Gastroesophageal sphincter (tissue), 3 donors: ENCODE measurements around the gene ROBO1.

Source experiments
- POLR2A ChIP-seq, 2 donors: fragments of 450-650 bp; IDR thresholded peaks; one replicate each; pipeline ENCODE4 v1.6.1; 2017; ENCODE audit warnings: antibody characterized with exemption in 2 of 2, mild to moderate bottlenecking in 2 of 2, moderate library complexity in 1 of 2
- TF ChIP-seq, protein P1 (sequence below), 4 experiments: fragments of 200-600 bp in 2 of 4; fragments of 450-650 bp in 2 of 4; sonication (generic) in 1 of 4; IDR thresholded peaks; one replicate each; pipeline ENCODE4 v1.5.1; 2017 to 2019; ENCODE audit warnings: antibody characterized with exemption in 4 of 4, mild to moderate bottlenecking in 2 of 4, moderate library complexity in 2 of 4

DNA sequence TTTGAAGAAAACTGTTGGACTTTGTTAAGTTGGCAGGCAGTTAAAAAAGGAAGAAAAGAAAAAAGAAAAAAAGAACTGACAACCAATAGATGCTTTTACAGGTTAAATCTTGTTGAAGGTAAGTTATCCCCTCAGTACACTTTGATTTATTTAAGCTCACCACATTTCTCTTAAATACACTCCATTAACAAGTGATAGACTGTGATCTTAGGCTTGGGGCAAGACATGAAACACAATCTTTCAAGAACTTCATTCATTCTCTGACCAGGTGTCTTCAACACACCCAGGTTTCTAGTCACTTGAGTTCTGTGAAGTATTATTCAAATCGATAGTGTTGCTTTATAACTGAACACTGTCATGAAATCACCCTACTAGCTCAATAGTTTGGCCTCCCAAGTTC, 751.9 kb downstream of the ROBO1 start:
- TF ChIP-seq, protein P1, sequence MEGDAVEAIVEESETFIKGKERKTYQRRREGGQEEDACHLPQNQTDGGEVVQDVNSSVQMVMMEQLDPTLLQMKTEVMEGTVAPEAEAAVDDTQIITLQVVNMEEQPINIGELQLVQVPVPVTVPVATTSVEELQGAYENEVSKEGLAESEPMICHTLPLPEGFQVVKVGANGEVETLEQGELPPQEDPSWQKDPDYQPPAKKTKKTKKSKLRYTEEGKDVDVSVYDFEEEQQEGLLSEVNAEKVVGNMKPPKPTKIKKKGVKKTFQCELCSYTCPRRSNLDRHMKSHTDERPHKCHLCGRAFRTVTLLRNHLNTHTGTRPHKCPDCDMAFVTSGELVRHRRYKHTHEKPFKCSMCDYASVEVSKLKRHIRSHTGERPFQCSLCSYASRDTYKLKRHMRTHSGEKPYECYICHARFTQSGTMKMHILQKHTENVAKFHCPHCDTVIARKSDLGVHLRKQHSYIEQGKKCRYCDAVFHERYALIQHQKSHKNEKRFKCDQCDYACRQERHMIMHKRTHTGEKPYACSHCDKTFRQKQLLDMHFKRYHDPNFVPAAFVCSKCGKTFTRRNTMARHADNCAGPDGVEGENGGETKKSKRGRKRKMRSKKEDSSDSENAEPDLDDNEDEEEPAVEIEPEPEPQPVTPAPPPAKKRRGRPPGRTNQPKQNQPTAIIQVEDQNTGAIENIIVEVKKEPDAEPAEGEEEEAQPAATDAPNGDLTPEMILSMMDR (IDR thresholded peaks at IDR 0.05) = no peak
- no peak for TF ChIP-seq POLR2A (IDR thresholded peaks at IDR 0.05)
